Thymus (tissue), 14 donors: Measurements from ENCODE around the gene BIRC6. TPM values are rescaled to one million over a fixed set of nuclear protein-coding genes. Genes with fewer than 3 reads are reported as not detected.
"Not testable (repeated sequence)": the region's sequence is repeated elsewhere in the genome, so short reads cannot be mapped to it uniquely, and the experiment has no call there.

ENCODE experiments used
- DNase-seq, 9 donors: peaks; one replicate each; pipeline ENCODE4 v3.0.0-alpha.2; 2013; ENCODE audit warnings: low spot score in 9 of 9, low read depth in 6 of 9, missing footprints in 1 of 9
- H3K27ac ChIP-seq, 2 donors: one replicate each; pipeline ENCODE4 v1.5.1; 2013; ENCODE audit warnings: control low read depth in 1 of 2, low read depth in 1 of 2, low read length in 1 of 2, mild to moderate bottlenecking in 1 of 2, moderate library complexity in 1 of 2
- H3K27me3 ChIP-seq, 2 donors: one replicate each; pipeline ENCODE4 v1.5.1; 2013; ENCODE audit warnings: low read length in 1 of 2; ENCODE audit not compliant: control insufficient read depth in 2 of 2, insufficient read depth in 1 of 2
- H3K36me3 ChIP-seq, 2 donors: one replicate each; pipeline ENCODE4 v1.5.1; 2013; ENCODE audit warnings: low read length in 1 of 2, mild to moderate bottlenecking in 1 of 2, moderate library complexity in 1 of 2; ENCODE audit not compliant: control insufficient read depth in 2 of 2, insufficient read depth in 2 of 2
- H3K4me1 ChIP-seq, 2 donors: one replicate each; pipeline ENCODE4 v1.5.1; 2013; ENCODE audit warnings: low read length in 2 of 2; ENCODE audit not compliant: control insufficient read depth in 2 of 2, insufficient read depth in 2 of 2
- H3K4me3 ChIP-seq, 2 donors: one replicate each; pipeline ENCODE4 v1.5.1; 2013; ENCODE audit warnings: low read length in 2 of 2, control low read depth in 1 of 2, mild to moderate bottlenecking in 1 of 2
- H3K9me3 ChIP-seq, 2 donors: one replicate each; pipeline ENCODE4 v1.5.1; 2013; ENCODE audit warnings: low read length in 1 of 2, mild to moderate bottlenecking in 1 of 2; ENCODE audit not compliant: control insufficient read depth in 2 of 2, insufficient read depth in 1 of 2
- WGBS: extraction: QIAGEN DNeasy Blood & Tissue Kit; methylation state at CpG from one replicate; pipeline ENCODE4 v1.1.7; 2013; 5-methylcytosine and 5-hydroxymethylcytosine counted together
- long read RNA-seq, 10 donors: transcript quantifications; one replicate each; lab custom pipeline, GENCODE V29; 2026
- polyA plus RNA-seq: library from polyadenylated mRNA; stranded (reverse); fragments of 200-250 nt; gene quantifications from one replicate; pipeline ENCODE4 v1.2.3, GENCODE V29; 2013
- total RNA-seq: library from RNA; stranded (reverse); fragments of 120-200 nt; gene quantifications from one replicate; pipeline ENCODE4 v1.2.4, GENCODE V29; 2013
- donor health status: healthy.

Gene BIRC6, protein sequence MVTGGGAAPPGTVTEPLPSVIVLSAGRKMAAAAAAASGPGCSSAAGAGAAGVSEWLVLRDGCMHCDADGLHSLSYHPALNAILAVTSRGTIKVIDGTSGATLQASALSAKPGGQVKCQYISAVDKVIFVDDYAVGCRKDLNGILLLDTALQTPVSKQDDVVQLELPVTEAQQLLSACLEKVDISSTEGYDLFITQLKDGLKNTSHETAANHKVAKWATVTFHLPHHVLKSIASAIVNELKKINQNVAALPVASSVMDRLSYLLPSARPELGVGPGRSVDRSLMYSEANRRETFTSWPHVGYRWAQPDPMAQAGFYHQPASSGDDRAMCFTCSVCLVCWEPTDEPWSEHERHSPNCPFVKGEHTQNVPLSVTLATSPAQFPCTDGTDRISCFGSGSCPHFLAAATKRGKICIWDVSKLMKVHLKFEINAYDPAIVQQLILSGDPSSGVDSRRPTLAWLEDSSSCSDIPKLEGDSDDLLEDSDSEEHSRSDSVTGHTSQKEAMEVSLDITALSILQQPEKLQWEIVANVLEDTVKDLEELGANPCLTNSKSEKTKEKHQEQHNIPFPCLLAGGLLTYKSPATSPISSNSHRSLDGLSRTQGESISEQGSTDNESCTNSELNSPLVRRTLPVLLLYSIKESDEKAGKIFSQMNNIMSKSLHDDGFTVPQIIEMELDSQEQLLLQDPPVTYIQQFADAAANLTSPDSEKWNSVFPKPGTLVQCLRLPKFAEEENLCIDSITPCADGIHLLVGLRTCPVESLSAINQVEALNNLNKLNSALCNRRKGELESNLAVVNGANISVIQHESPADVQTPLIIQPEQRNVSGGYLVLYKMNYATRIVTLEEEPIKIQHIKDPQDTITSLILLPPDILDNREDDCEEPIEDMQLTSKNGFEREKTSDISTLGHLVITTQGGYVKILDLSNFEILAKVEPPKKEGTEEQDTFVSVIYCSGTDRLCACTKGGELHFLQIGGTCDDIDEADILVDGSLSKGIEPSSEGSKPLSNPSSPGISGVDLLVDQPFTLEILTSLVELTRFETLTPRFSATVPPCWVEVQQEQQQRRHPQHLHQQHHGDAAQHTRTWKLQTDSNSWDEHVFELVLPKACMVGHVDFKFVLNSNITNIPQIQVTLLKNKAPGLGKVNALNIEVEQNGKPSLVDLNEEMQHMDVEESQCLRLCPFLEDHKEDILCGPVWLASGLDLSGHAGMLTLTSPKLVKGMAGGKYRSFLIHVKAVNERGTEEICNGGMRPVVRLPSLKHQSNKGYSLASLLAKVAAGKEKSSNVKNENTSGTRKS (N-terminal part only)
- total RNA-seq (65.4 TPM), polyA plus RNA-seq (29.7 TPM)
- long read RNA-seq, donor 1, result 0 reads
- long read RNA-seq, donor 2, partial matches to known transcripts, result 49 of 50 reads
- long read RNA-seq, donor 2, other reads (novel, unspliced or antisense), result 0 of 50 reads
- long read RNA-seq, donor 3, partial matches to known transcripts, result 5 of 6 reads
- long read RNA-seq, donor 3, other reads (novel, unspliced or antisense), result 0 of 6 reads
- long read RNA-seq, donor 4, partial matches to known transcripts, result 15 of 15 reads
- long read RNA-seq, donor 4, other reads (novel, unspliced or antisense), result 0 of 15 reads
- long read RNA-seq, donor 5, partial matches to known transcripts, result 0 of 1 reads
- long read RNA-seq, donor 5, other reads (novel, unspliced or antisense), result 0 of 1 reads
- long read RNA-seq, donor 6, partial matches to known transcripts, result 0 of 1 reads
- long read RNA-seq, donor 6, other reads (novel, unspliced or antisense), result 0 of 1 reads
- long read RNA-seq, donor 7, partial matches to known transcripts, result 10 of 10 reads
- long read RNA-seq, donor 7, other reads (novel, unspliced or antisense), result 0 of 10 reads
- long read RNA-seq, donor 8, result 0 reads
- long read RNA-seq, donor 9, result 0 reads
- long read RNA-seq, donor 10, partial matches to known transcripts, result 5 of 5 reads
- long read RNA-seq, donor 10, other reads (novel, unspliced or antisense), result 0 of 5 reads

DNA sequence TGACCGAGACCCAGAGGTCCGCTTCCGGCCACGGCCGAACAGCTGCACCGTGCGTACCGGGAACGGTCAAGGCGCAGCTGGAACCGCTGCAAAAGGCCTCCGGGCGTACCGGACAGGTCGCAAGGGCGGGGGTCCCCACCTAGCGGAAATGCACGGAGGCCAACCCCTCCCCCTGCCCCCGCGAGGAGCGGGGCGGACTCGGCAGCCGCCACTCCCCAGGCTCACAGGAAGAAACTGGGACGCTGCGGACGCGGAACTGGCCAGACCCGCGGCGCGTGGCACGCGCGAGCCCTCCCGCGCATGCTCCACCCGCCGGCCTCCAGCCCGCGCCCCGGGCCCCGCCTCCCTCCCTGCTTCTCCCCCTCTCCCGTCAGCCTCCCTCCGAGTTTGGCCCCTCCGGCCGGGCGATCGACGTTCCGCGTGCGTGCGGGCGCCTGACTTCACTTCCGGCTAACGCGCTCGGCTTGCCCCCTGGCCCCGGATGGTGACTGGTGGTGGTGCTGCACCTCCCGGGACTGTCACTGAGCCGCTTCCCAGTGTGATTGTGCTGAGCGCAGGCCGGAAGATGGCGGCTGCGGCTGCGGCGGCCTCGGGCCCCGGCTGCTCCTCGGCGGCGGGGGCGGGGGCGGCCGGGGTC lies at the start of gene BIRC6:
Gene BIRC6 (plus strand): TSS at position 343 of the 637 bp plus-strand sequence. CDS start 139 bp downstream, at position 482.
- Histone ChIP-seq H3K27me3 (no peaks in the 10 kb centered on the region), H3K4me3 (peak within 1 kb of the TSS; percentile 81 to 96), H3K27ac (peak within 1 kb of the TSS; percentile 92 to 97), H3K36me3 (peaks cover 0 to 1% of the 10 kb centered on the region in 2 donors), H3K4me1 (peaks cover 2 to 10% of the 10 kb centered on the region in 2 donors), H3K9me3 (no peaks in the 10 kb centered on the region)
- DNase-seq, result peak; percentile 49 to 89 (median 75)
- under 1% methylated on average over 76 of the region's 76 CpGs for WGBS

DNA sequence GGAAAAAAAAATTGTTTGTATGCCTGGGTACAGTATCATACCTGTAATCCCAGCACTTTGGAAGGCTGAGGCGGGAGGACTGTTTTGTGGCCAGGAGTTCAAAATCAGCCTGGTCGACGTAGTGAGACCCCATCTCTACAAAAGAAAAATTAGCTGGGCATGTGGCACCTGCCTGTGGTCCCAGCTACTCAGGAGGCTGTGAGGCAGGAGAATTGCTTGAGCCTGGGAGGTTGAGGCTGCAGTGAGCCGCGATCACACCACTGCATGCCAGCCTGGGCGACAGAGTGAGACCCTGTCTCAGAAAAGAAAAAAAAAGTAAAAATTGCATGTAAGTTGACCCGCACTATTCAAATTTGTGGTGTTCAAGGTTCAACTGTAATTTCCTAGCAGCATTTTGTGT lies 46.2 kb upstream of the BIRC6 start:
- H3K27me3 ChIP-seq, result no peaks in the 10 kb centered on the region
- H3K27ac ChIP-seq, result no peak overlapping the region
- no peaks in the 10 kb centered on the region for H3K4me1 ChIP-seq
- H3K36me3 ChIP-seq, result peaks cover 6 to 20% of the 10 kb centered on the region in 2 donors
- DNase-seq, result no peak
- no peak overlapping the region for H3K4me3 ChIP-seq
- 96% methylated on average over 7 of the region's 7 CpGs for WGBS
- no peaks in the 10 kb centered on the region for H3K9me3 ChIP-seq

DNA sequence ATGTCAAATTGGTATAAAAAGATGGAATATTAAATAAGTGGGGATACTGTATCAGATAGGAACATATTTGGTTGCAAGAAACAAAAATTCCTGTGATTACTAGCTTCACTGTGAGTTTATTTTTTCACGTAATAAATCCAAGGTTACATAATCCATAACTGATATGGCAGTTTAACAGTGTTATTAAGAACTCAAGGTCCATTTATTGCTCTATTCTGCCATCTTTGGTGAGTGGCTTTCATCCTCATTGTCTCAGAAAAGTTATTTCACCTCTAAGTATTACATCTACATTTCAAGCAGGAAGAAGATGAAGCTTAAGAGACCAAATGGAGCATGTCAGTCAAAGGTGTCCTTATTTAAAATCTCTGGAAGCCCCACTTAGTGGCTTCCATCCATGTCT lies 41.9 kb upstream of the BIRC6 start:
- Histone ChIP-seq H3K27me3 (no peaks in the 10 kb centered on the region), H3K4me3 (no peak overlapping the region), H3K36me3 (peaks cover 6 to 7% of the 10 kb centered on the region in 2 donors), H3K27ac (no peak overlapping the region), H3K4me1 (no peaks in the 10 kb centered on the region), H3K9me3 (no peaks in the 10 kb centered on the region)
- no peak for DNase-seq
- 98% methylated on average over 1 of the region's 1 CpG for WGBS

DNA sequence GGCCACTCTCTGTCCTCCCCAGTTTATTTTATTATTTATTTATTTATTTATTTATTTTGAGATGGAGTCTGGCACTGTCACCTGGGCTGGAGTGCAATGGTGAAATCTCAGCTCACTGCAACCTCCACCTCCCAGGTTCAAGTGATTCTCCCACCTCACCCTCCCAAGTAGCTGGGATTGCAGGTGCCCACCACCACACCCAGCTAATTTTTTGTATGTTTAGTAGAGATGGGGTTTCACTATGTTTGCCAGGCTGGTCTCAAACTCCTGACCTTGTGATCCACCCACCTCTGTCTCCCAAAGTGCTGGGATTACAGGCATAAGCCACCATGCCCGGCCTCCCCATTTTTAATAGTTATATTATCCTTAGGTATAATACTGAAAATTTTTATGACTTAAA lies 28.1 kb upstream of the BIRC6 start:
- not testable (repeated sequence) for H3K9me3 ChIP-seq, H3K4me3 ChIP-seq, H3K27me3 ChIP-seq, DNase-seq, H3K27ac ChIP-seq, H3K4me1 ChIP-seq, H3K36me3 ChIP-seq
- 97% methylated on average over 1 of the region's 1 CpG for WGBS

DNA sequence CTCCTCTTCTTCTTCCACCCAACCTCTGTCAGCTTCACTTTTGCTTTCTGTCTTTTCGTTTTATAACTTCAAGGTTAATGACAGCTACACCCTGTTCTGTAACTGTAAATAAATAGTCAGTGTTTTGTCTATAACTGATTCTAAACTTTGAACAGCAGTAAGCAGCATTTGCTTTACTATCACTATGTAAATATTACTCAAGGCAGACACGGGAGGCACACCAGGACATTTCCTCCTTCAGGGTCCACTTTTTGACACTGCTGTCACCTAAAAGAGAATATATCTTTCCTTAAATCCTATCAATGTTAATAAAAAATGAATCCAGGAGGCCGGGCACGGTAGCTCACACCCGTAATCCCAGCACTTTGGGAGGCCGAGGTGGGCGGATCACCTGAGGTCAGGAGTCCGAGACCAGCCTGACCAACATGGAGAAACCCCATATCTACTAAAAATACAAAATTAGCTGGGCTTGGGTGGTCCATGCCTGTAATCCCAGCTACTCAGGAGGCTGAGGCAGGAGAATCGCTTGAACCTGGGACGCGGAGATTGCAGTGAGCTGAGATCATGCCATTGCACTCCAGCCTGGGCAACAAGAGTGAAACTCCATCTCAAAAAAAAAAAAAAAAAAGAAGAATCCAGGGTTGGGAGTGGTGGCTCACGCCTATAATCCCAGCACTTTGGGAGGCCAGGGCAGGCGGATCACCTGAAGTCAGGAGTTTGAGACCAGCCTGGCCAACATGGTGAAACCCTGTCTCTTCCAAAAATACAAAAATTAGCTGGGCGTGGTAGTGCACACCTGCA lies 27.4 kb upstream of the BIRC6 start:
- not testable (repeated sequence) for H3K27me3 ChIP-seq, H3K4me3 ChIP-seq, H3K4me1 ChIP-seq, H3K36me3 ChIP-seq, DNase-seq, H3K27ac ChIP-seq, H3K9me3 ChIP-seq
- 98% methylated on average over 14 of the region's 14 CpGs for WGBS

DNA sequence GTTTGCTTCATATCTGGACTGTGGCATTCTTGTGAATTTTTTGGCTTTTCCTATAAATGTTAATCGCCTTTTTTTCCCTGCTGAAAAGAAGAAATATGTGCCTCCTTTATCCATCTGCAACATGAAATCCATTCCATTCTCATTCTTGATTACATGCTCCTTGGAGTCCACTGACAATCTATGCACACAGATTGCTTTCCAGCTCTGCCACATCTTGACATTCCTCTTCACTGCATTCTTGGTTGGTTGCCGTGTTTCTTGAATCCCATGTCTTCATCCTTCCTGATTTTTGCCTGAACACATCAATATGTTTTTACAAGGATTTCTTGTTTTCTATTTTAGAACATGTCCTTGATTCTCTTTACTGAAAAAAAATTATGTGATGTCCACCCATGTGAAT lies 26.7 kb upstream of the BIRC6 start:
- H3K27me3 ChIP-seq, result no peaks in the 10 kb centered on the region
- H3K4me1 ChIP-seq, result no peaks in the 10 kb centered on the region
- no peak for DNase-seq
- 96% methylated on average over 2 of the region's 2 CpGs for WGBS
- no peak overlapping the region for H3K4me3 ChIP-seq
- no peak overlapping the region for H3K27ac ChIP-seq
- H3K9me3 ChIP-seq, result no peaks in the 10 kb centered on the region
- H3K36me3 ChIP-seq, result no peaks in the 10 kb centered on the region

DNA sequence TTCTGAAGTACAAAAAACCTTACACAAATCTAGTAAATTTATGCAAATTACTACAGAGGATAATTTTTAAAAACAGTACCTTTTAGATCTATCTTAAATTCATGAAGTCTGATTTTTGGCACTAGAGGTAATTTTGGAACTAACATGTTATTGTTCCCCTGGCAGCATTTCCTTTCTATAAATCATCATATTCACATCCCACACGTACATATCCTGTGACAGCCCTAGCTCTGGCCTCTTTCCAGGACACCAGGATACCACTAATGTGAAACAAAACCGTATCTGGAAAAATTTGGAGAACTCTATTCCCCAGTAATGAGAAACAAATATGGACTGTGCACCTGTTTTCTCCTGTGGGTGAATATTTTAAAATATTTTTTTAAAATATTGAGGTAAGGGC lies 14.0 kb upstream of the BIRC6 start:
- Histone ChIP-seq H3K4me3 (no peak overlapping the region), H3K4me1 (no peaks in the 10 kb centered on the region), H3K36me3 (no peaks in the 10 kb centered on the region), H3K27me3 (no peaks in the 10 kb centered on the region), H3K9me3 (no peaks in the 10 kb centered on the region), H3K27ac (no peak overlapping the region)
- 64% methylated on average over 2 of the region's 2 CpGs for WGBS
- DNase-seq, result no peak
